HG03066 (cell line): Measurements from ENCODE around the gene DEFB123.
"Not testable (repeated sequence)": the region's sequence is repeated elsewhere in the genome, so short reads cannot be mapped to it uniquely, and the experiment has no call there.

Source experiments
- ATAC-seq: cut with Tn5 transposase; IDR thresholded peaks from one replicate; pipeline ENCODE4 v1.9.1; 2021; ENCODE audit warnings: low read depth; ENCODE audit not compliant: unreplicated experiment

DEFB123 gene

GRCh38 chr20:31440012-31440659 lies at the start of gene DEFB123:
DEFB123 (plus strand) TSS chr20:31440632; CDS start chr20:31440699, 67 bp downstream.
- no peak for ATAC-seq

- no peak for ATAC-seq
Observed at GRCh38 chr20:31392836-31393235, 47.6 kb upstream of the DEFB123 start.

- ATAC-seq: no peak
Observed at GRCh38 chr20:31394900-31395299, 45.5 kb upstream of the DEFB123 start.

- no peak for ATAC-seq
Observed at GRCh38 chr20:31403886-31404285, 36.5 kb upstream of the DEFB123 start.

GRCh38 chr20:31406115-31406514 lies 34.3 kb upstream of the DEFB123 start, which contains the start of gene DEFB121:
DEFB121 (minus strand) TSS chr20:31406215; CDS start chr20:31406152, 63 bp downstream.
- ATAC-seq: no peak

GRCh38 chr20:31410011-31410410 lies 30.4 kb upstream of the DEFB123 start:
- no peak for ATAC-seq

- ATAC-seq: no peak
Observed at GRCh38 chr20:31414381-31414780, 26.1 kb upstream of the DEFB123 start.

GRCh38 chr20:31415653-31416052 lies 24.8 kb upstream of the DEFB123 start:
- no peak for ATAC-seq

GRCh38 chr20:31418307-31418706 lies 22.1 kb upstream of the DEFB123 start:
- no peak for ATAC-seq

- ATAC-seq: no peak
Observed at GRCh38 chr20:31425797-31426196, 14.6 kb upstream of the DEFB123 start.

GRCh38 chr20:31426891-31427551 lies 13.4 kb upstream of the DEFB123 start:
- not testable (repeated sequence) for ATAC-seq

- ATAC-seq: not testable (repeated sequence)
Observed at GRCh38 chr20:31427576-31427975, 12.9 kb upstream of the DEFB123 start.

- ATAC-seq: no peak
Observed at GRCh38 chr20:31430568-31431115, 9.8 kb upstream of the DEFB123 start.

- ATAC-seq: no peak
Observed at GRCh38 chr20:31446084-31446819, 5.8 kb downstream of the DEFB123 start.

- no peak for ATAC-seq
Observed at GRCh38 chr20:31449511-31450414, 9.3 kb downstream of the DEFB123 start.

GRCh38 chr20:31452575-31452974 lies 12.1 kb downstream of the DEFB123 start:
- no peak for ATAC-seq

GRCh38 chr20:31454361-31454760 lies 13.9 kb downstream of the DEFB123 start:
- ATAC-seq: no peak

GRCh38 chr20:31470946-31471345 lies 30.5 kb downstream of the DEFB123 start:
- ATAC-seq: not testable (repeated sequence)

GRCh38 chr20:31472395-31473330 lies 32.2 kb downstream of the DEFB123 start:
- no peak for ATAC-seq
